Measurements from ENCODE around the gene LIPE.

Gene LIPE

GRCh38 chr19:42355896-42356295 lies 71.3 kb downstream of the LIPE start:
- DNase-seq (ENCODE audit: insufficient read length, low spot score) (no peak), FAIRE-seq (no peak)
- TF ChIP-seq POLR2AphosphoS5 (IDR thresholded peaks at IDR 0.05; ENCODE audit: low read depth, low read length) = no peak
- no peak for TF ChIP-seq TAF1 (IDR thresholded peaks at IDR 0.05; ENCODE audit: low read depth, low read length)
- no peak for TF ChIP-seq SPI1 (IDR thresholded peaks at IDR 0.05; ENCODE audit: low read depth, low read length)
- TF ChIP-seq POLR2A (IDR thresholded peaks at IDR 0.05; ENCODE audit: low read depth, low read length) = no peak
- TF ChIP-seq PAX5 (IDR thresholded peaks at IDR 0.05; ENCODE audit: insufficient read depth, low read length, severe bottlenecking) = no peak
- no peak for TF ChIP-seq POU2F2 (IDR thresholded peaks at IDR 0.05; ENCODE audit: low read depth, low read length)

DNA sequence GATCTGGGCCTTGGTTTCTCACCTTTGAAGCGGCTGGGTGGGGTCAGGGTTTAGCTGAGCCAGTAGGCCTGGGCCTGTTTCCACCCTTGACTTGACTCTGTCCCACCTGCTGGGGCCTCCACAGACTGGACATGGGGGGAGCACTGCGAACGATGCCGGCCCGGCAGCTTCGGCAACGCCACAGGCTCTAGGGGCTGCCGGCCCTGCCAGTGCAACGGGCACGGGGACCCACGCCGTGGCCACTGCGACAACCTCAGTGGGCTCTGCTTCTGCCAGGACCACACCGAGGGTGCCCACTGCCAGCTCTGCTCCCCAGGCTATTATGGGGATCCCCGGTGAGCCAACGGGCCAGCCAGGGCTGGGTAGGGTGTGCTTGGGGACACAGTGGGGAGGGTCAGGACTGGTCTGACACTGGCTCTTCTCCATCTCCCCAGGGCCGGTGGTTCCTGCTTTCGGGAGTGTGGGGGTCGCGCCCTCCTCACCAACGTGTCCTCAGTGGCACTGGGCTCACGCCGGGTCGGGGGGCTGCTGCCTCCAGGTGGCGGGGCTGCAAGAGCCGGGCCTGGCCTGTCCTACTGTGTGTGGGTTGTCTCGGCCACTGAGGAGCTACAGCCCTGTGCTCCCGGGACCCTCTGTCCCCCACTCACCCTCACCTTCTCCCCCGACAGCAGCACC lies 73.7 kb downstream of the LIPE start:
- TF ChIP-seq TAF1 (IDR thresholded peaks at IDR 0.05; ENCODE audit: low read depth, low read length) (no peak), POLR2AphosphoS5 (IDR thresholded peaks at IDR 0.05; ENCODE audit: low read depth, low read length) (no peak), POU2F2 (IDR thresholded peaks at IDR 0.05; ENCODE audit: low read depth, low read length) (no peak), PAX5 (IDR thresholded peaks at IDR 0.05; ENCODE audit: insufficient read depth, low read length, severe bottlenecking) (no peak), SPI1 (IDR thresholded peaks at IDR 0.05; ENCODE audit: low read depth, low read length) (no peak), POLR2A (IDR thresholded peaks at IDR 0.05; ENCODE audit: low read depth, low read length) (no peak)
- DNase-seq (ENCODE audit: insufficient read length, low spot score) (no peak), FAIRE-seq (no peak)

DNA sequence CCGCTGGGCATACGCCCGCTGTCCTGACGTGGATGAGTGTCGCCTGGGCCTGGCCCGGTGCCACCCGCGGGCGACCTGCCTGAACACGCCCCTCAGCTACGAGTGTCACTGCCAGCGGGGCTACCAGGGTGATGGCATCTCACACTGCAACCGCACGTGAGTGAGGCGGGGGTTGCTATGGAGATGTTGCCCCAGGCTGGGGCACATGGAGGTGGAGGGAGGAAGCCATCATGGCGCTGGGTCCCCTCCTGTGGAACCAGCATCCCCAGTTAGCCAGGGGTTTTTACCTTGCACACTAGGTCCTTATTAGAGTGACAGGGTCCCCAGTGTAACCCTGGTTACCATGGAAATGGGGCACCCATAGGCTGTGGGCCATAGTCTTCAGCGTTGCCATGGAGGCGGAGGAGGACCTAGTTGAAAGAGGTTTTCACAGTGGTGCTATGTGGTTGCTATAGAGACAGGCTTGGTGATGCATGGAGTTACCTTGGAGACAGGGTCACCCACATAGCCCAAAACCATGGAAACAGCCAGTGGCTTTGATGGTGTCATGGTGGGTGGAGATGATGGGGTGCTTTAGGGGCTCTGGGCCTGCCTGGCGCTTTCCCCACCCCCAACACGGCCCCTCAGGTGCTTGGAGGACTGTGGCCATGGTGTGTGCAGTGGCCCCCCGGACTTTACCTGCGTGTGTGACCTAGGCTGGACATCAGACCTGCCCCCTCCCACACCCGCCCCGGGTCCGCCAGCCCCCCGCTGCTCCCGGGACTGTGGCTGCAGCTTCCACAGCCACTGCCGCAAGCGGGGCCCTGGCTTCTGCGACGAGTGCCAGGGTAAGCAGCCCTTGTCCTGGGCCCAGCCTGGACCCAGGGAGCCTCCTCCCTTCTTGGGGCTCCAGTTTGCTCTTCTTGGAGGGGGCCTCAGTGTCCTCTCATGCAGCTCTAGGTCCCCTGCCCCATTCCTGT lies 74.6 kb downstream of the LIPE start:
- peak; percentile 66 for FAIRE-seq
- TF ChIP-seq SPI1 (IDR thresholded peaks at IDR 0.05; ENCODE audit: low read depth, low read length) (no peak), PAX5 (IDR thresholded peaks at IDR 0.05; ENCODE audit: insufficient read depth, low read length, severe bottlenecking) (no peak), POLR2AphosphoS5 (IDR thresholded peaks at IDR 0.05; ENCODE audit: low read depth, low read length) (no peak), POLR2A (IDR thresholded peaks at IDR 0.05; ENCODE audit: low read depth, low read length) (no peak)
- peak; percentile 58 for DNase-seq (ENCODE audit: insufficient read length, low spot score)

Measured in GM12891 (cell line).